ENCODE data around the gene THBS2.
"Not testable (repeated sequence)": the region's sequence is repeated elsewhere in the genome, so short reads cannot be mapped to it uniquely, and the experiment has no call there.

Gene THBS2

GRCh38 chr6:169230946-169231789, 22.5 kb downstream of the THBS2 start:
- DNase-seq (ENCODE audit: low spot score), result no peak

GRCh38 chr6:169230322-169230665, 23.4 kb downstream of the THBS2 start:
- no peak for DNase-seq (ENCODE audit: low spot score)

- no peak for DNase-seq (ENCODE audit: low spot score)
These were observed 23.9 kb downstream of the THBS2 start for GRCh38 chr6:169229615-169230321.

GRCh38 chr6:169227116-169227515, 26.5 kb downstream of the THBS2 start:
- no peak for DNase-seq (ENCODE audit: low spot score)

GRCh38 chr6:169225887-169226286, 27.8 kb downstream of the THBS2 start:
- DNase-seq (ENCODE audit: low spot score), result no peak

- no peak for DNase-seq (ENCODE audit: low spot score)
These were observed 28.5 kb downstream of the THBS2 start for GRCh38 chr6:169225131-169225576.

- no peak for DNase-seq (ENCODE audit: low spot score)
These were observed 28.9 kb downstream of the THBS2 start for GRCh38 chr6:169224716-169225115.

- DNase-seq (ENCODE audit: low spot score), result no peak
These were observed 29.4 kb downstream of the THBS2 start for GRCh38 chr6:169224185-169224695.

- DNase-seq (ENCODE audit: low spot score), result no peak
These were observed 30.6 kb downstream of the THBS2 start for GRCh38 chr6:169223006-169223405.

GRCh38 chr6:169222126-169222525, 31.5 kb downstream of the THBS2 start:
- DNase-seq (ENCODE audit: low spot score), result no peak

GRCh38 chr6:169221264-169221663, 32.4 kb downstream of the THBS2 start:
- no peak for DNase-seq (ENCODE audit: low spot score)

GRCh38 chr6:169220068-169220964, 33.3 kb downstream of the THBS2 start:
- DNase-seq (ENCODE audit: low spot score), result no peak

GRCh38 chr6:169217972-169218371, 35.7 kb downstream of the THBS2 start:
- no peak for DNase-seq (ENCODE audit: low spot score)

GRCh38 chr6:169216830-169217229, 36.8 kb downstream of the THBS2 start:
- no peak for DNase-seq (ENCODE audit: low spot score)

- no peak for DNase-seq (ENCODE audit: low spot score)
These were observed 38.4 kb downstream of the THBS2 start for GRCh38 chr6:169215201-169215681.

- not testable (repeated sequence) for DNase-seq (ENCODE audit: low spot score)
These were observed 38.9 kb downstream of the THBS2 start for GRCh38 chr6:169214789-169215188.

- DNase-seq (ENCODE audit: low spot score), result no peak
These were observed 39.7 kb downstream of the THBS2 start for GRCh38 chr6:169213814-169214520.

GRCh38 chr6:169212897-169213813, 40.5 kb downstream of the THBS2 start:
- peak; percentile 77 for DNase-seq (ENCODE audit: low spot score)

- no peak for DNase-seq (ENCODE audit: low spot score)
These were observed 41.2 kb downstream of the THBS2 start for GRCh38 chr6:169212436-169212835.

GRCh38 chr6:169211881-169212280, 41.8 kb downstream of the THBS2 start:
- DNase-seq (ENCODE audit: low spot score), result no peak

Data from SW480 (cell line).